ENCODE results near the gene TBATA. TPM values are rescaled to one million over a fixed set of nuclear protein-coding genes. Genes with fewer than 3 reads are reported as not detected.
A peak's percentile ranks its signal among the peaks of the same experiment; 100 is the strongest.
"Not testable (repeated sequence)": the region's sequence is repeated elsewhere in the genome, so short reads cannot be mapped to it uniquely, and the experiment has no call there.

Gene TBATA
- total RNA-seq, 1 donor from 2014 or later, result not detected

- DNase-seq, result peak; percentile 85
Measured at GRCh38 chr10:70779088-70779487, 6.1 kb downstream of the TBATA start.

GRCh38 chr10:70778267-70778924 lies 6.8 kb downstream of the TBATA start:
- DNase-seq, result no peak

GRCh38 chr10:70777063-70777875 lies 7.9 kb downstream of the TBATA start:
- no peak for DNase-seq

GRCh38 chr10:70776455-70777005 lies 8.6 kb downstream of the TBATA start:
- DNase-seq, result no peak

- DNase-seq, result no peak
Measured at GRCh38 chr10:70775679-70776454, 9.3 kb downstream of the TBATA start.

- DNase-seq, result no peak
Measured at GRCh38 chr10:70774810-70775678, 10.1 kb downstream of the TBATA start.

- DNase-seq, result no peak
Measured at GRCh38 chr10:70773965-70774809, 11.0 kb downstream of the TBATA start.

GRCh38 chr10:70773461-70773860 lies 11.7 kb downstream of the TBATA start:
- DNase-seq, result no peak

GRCh38 chr10:70772627-70773026 lies 12.6 kb downstream of the TBATA start:
- DNase-seq, result no peak

GRCh38 chr10:70771311-70772194 lies 13.6 kb downstream of the TBATA start:
- no peak for DNase-seq

- DNase-seq, result not testable (repeated sequence)
Measured at GRCh38 chr10:70770516-70770915, 14.7 kb downstream of the TBATA start.

GRCh38 chr10:70770001-70770400 lies 15.2 kb downstream of the TBATA start:
- no peak for DNase-seq

GRCh38 chr10:70769121-70769520 lies 16.1 kb downstream of the TBATA start:
- DNase-seq, result no peak

GRCh38 chr10:70768026-70768685 lies 17.0 kb downstream of the TBATA start:
- not testable (repeated sequence) for DNase-seq

GRCh38 chr10:70765794-70766594 lies 19.2 kb downstream of the TBATA start:
- no peak for DNase-seq

GRCh38 chr10:70763567-70763966 lies 21.6 kb downstream of the TBATA start:
- no peak for DNase-seq

- DNase-seq, result no peak
Measured at GRCh38 chr10:70762441-70763175, 22.6 kb downstream of the TBATA start.
